RKO (cell line): ENCODE measurements around the gene KIFC3.
"Not testable (repeated sequence)": the region's sequence is repeated elsewhere in the genome, so short reads cannot be mapped to it uniquely, and the experiment has no call there.

Source experiments
- DNase-seq: peaks from one replicate; pipeline ENCODE4 v3.0.0-alpha.2; 2016; ENCODE audit warnings: low spot score

Gene KIFC3

GRCh38 chr16:57739756-57740422, 62.4 kb downstream of the KIFC3 start:
- DNase-seq, result no peak

DNA sequence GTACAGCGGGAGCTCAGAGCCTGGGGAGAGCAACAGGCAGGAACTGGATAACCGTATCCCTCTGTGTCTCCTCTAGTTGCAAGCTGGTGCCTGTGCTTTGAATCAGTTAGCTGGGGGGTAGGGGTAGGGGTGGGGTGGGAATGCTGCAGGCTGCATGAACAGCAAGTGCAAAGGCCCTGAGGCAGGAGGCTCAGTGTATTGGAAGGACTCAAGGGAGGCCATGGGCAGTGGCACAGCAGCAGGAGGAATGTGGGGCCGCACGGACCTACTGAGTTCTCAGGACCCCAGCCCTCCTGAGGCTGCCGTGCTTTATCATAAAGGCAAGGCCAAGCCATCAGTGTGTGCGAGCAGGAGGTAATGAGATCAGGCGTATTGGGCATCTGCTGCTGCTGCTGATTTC, 63.4 kb downstream of the KIFC3 start:
- DNase-seq, result no peak

- peak; percentile 87 for DNase-seq
These were observed 65.6 kb downstream of the KIFC3 start for GRCh38 chr16:57736419-57737351.

DNA sequence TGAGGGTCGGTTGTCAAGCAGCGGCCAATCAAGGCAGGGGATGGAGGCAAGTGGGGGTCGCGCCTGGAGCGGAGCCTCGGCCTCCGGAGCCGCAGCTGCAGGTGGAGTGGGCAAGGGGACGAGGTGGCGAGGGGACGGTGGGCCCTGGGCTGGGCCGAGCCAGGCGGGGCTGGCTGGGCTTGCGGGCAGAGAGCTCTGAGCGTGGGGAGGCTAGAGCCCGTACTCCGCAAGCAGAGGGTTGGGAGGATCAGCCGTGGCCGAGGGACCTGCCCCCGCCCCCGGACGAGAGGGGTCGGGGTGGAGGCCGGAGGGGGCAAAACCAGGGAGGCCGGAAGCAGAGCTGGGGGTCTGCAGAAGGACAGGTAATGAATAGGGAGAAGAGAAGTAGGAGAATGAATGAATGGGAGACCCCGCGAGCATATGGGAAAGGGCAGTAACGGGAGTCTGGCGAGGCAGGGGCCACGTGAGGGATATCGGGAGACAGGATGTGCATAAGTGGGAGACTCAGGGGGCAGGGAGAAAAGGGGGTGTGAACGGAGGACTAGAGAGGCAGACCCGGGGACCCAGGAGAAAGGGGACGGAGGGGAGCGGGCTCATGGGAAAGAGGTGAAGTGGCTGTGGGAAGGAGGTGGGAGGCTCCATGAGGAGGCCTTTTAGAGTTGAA, 66.4 kb downstream of the KIFC3 start, which contains the start of gene KATNB1:
Gene KATNB1, plus strand, starts transcription at position 16 of the 664 bp plus-strand sequence. CDS start 1,474 bp downstream, outside the sequence.
- peak; percentile 57 for DNase-seq

GRCh38 chr16:57734925-57735754, 67.2 kb downstream of the KIFC3 start:
- peak; percentile 100 for DNase-seq

- no peak for DNase-seq
These were observed 67.9 kb downstream of the KIFC3 start for GRCh38 chr16:57734308-57734924.

DNA sequence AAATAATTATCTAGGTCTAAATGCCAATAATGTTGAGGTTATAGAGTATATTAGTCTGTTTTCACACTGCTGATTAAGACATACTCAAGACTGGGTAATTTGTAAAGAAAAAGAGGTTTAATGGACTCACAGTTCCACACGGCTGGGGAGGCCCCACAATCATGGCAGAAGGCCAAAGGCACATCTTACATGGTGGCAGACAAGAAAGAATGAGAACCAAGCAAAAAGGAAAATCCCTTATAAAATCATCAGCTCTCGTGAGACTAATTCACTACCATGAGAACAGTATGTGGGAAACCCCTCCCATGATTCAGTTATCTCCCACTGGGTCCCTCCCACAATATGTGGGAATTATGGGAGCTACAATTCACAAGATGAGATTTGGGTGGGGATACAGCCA, 69.6 kb downstream of the KIFC3 start:
- no peak for DNase-seq

GRCh38 chr16:57732037-57732436, 70.3 kb downstream of the KIFC3 start:
- peak; percentile 57 for DNase-seq

DNA sequence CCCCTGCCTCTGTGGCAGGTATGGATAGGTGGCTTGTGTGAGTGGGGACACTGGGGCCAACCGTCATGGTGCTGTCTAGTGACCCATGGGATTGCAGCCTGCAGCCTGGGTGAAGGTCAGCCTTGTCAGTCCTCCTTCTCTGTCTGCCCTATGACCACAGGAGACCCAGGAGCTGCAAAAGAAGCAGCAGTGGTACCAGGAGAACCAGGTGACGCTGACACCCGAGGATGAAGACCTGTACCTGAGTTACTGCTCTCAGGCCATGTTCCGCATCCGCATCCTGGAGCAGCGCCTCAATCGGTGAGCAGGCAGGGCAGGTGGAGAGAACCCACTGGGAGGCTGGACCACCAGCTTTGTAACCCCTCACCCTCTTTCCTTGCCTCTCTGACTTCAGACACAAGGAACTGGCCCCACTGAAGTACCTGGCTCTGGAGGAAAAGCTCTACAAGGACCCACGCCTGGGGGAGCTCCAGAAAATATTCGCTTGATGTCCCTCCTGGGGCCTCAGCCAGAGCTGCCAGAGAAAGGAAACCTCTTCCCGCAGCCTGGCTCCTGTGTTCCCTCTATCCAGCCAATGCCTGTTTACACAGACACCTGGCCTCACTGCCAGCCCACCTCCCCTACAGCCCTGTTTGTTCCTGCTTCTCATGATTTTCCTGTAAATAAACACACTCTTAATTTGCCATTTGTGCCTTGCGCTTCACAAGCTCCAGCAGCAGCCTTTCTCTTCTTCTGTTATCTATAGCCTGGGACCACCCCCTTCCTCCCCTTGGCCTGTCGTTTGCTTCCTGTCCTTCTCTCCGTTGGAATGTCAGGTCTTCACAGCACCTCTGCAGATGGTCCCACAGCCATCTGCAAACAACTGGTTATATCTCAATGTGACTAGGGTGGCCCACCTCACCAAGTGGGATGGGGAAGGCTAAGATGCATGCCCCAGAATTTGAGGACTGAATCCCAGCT, 71.2 kb downstream of the KIFC3 start:
- DNase-seq, result no peak

DNA sequence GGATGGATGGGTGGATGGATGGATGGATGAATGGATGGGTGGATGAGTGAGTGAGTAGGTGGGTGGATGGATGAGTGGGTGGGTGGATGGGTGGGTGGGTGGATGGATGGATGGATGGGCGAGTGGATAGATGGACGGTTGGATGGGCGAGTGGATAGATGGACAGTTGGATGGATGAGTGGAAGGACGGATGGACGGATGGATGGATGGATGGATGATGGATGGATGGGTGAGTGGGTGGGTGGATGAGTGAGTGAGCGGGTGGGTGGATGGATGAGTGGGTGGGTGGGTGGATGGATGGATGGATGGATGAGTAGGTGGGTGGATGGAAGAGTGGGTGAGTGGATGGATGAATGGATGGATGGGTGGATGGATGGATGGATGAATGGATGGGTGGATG, 72.4 kb downstream of the KIFC3 start:
- DNase-seq, result not testable (repeated sequence)

- DNase-seq, result no peak
These were observed 73.2 kb downstream of the KIFC3 start for GRCh38 chr16:57729182-57729484.

- DNase-seq, result no peak
These were observed 73.7 kb downstream of the KIFC3 start for GRCh38 chr16:57728336-57729181.

DNA sequence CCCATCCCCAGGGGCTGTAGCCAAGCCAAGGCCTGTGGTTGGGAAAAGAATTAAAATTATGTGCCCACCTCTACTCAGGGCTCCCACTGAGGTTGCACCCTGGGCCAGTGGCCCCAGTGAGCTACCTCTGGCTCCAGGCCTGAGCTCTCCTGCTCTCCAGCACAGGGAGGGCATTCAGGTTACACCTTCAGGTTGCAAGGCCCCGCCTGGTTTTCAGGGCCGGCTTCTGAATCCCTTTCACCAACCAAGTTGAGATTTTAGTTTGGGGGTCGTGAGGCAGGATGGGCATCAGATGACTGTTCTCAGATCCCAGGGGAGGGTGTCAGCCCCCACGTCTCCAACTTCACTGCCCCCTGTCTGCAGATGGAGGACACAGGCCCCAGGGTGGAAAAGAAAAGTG, 74.7 kb downstream of the KIFC3 start:
- no peak for DNase-seq

DNA sequence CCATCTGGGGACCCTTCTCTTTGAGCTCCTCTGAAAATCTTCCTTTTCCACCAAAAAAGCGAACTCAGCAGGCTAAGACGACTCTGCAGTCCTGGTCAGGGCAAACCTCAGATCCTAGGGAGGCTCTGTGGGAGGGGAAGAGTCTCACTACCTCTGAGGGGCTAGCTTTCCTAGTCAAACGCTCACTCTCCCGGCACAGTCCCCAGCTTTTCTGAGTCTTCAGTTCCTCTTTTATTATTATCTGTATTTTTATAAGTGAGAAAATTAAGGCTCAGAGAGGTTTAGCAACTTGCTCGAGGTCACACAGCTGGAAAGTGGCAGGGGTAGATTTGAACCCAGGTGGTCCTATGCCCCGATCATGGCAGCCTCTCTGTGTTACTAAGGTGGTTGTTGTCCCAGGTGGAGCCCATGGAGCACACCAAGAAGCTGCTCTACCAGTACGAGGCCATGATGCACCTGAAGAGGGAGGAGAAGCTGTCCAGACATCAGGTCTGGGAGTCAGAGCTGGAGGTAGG, 75.8 kb downstream of the KIFC3 start:
- no peak for DNase-seq

DNA sequence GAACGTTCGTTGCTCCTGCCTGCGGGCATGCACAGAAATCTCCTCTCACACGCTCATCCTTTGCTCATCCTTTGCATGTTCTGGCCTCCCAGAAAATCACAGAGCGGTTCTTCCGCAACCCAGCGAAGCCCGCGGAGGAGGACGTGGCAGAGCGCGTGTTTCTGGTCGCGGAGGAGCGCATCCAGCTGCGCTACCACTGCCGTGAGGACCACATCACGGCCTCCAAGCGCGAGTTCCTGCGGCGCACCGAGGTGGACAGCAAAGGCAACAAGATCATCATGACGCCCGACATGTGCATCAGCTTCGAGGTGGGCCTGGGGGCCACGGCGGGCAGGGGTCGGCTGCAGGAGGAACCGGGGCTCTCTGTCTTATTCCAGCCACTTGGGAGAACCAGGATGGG, 76.3 kb downstream of the KIFC3 start:
- DNase-seq, result no peak

- no peak for DNase-seq
These were observed 76.7 kb downstream of the KIFC3 start for GRCh38 chr16:57725554-57725953.

GRCh38 chr16:57725151-57725550, 77.1 kb downstream of the KIFC3 start:
- DNase-seq, result no peak

DNA sequence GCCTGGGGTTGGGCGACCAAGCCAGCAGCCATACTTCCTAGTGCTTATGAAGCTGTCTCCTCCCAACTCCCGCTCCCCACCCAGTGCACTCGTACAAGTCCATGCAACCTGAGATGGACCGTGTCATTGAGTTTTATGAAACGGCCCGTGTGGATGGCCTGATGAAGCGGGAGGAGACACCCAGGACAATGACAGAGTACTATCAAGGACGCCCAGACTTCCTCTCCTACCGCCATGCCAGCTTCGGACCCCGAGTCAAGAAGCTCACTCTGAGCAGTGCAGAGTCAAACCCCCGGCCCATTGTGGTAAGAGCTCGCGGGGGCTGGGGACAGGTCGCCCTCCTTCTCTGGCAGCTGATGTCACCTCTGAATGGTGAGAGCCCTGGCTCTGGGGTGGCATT, 77.8 kb downstream of the KIFC3 start:
- DNase-seq, result no peak

DNA sequence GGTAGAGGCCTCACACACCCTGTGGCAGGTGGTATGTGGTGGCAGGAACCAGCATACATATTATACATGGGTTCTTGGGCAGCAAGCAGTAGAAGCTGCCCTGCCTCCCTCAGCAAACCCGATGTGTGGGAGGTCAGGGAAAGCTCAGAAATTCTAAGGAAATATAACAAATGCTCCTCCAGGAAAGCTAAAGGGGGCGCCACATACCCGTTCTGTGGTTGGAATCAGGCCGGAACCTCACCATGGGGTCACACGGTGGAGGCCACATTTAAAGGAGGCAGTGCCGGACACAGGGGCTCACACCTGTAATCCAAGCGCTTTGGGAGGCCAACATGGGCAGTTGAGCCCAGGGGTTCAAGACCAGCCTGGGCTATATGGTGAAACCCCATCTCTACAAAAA, 79.1 kb downstream of the KIFC3 start:
- no peak for DNase-seq
